Measurements from ENCODE around the gene SCN9A. TPM values are rescaled to one million over a fixed set of nuclear protein-coding genes. Genes with fewer than 3 reads are reported as not detected.
"Not testable (repeated sequence)": the region's sequence is repeated elsewhere in the genome, so short reads cannot be mapped to it uniquely, and the experiment has no call there.

SCN9A gene
- total RNA-seq, 2 experiments from 2014 or later, result not detected

DNA sequence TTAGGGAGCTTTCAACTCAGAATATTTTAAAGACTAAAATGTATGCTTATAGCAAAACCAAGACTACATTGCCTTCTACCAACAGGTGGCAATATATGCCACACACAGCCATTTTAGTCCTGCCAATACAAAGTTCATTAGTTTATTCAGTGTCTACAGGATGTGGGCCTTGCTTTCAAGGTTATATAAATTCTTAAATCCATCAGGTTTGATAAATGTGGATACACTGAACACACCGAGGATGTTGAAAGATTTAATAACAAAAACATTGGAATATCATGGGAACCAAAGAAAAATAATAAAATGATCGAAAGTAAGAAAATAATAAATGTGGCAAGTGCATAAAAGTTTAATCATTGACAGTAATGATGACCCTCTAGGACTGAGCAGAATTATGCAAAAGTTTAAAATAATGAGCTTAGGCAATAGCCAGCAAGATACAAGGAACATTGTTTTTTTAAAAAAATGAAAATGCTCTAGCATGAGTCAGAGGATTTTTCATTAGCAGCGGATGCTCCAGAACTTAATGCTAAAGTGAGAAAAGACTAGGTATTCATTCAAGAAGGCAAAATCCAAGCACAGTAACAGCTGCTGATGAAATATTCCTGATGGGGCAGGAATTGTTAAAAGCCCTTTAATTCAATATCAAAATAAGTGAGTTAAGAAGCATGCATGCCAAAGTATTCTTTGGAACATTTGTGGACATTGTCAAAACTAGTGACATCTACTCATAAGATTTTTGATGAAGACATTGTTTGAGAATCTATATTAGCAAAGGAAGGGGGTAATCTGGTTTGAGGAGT lies 14.2 kb downstream of the SCN9A start:
- no peaks in the 10 kb centered on the region for H4K20me1 ChIP-seq (ENCODE audit: insufficient read depth, low read length)
- no peak overlapping the region for H3K27ac ChIP-seq (ENCODE audit: low read depth, low read length, poor library complexity, severe bottlenecking)
- H3K36me3 ChIP-seq (ENCODE audit: insufficient read depth, low read length), result no peaks in the 10 kb centered on the region
- H3K4me2 ChIP-seq (ENCODE audit: low read length), result no peak overlapping the region
- H3K9me2 ChIP-seq (ENCODE audit: insufficient read depth, low read length), result no peaks in the 10 kb centered on the region
- POLR2A ChIA-PET, result interaction anchor here (1.2 kb wide), 1 partner anchor 9 kb away, joined by 4 read pairs; no protein-coding TSS in a partner anchor
- H3K4me3 ChIP-seq (ENCODE audit: low read depth, low read length, poor library complexity, severe bottlenecking), result no peak overlapping the region
- CTCF ChIA-PET (ENCODE audit: unreplicated experiment), result no interaction called here
- DNase-seq (ENCODE audit: low spot score), result peak; percentile 28
- no TSS peak for BruUV-seq (replicated peaks)
- H3K9me3 ChIP-seq (ENCODE audit: low read length), result no peaks in the 10 kb centered on the region
- peak overlapping the region; percentile 42; the same call in 1 of the 2 replicates for H2AFZ ChIP-seq (ENCODE audit: low read length)
- TF ChIP-seq EZH2phosphoT487 (IDR thresholded peaks at IDR 0.05; ENCODE audit: borderline replicate concordance, low read depth, low read length), result no peak
- TF ChIP-seq, protein P1, sequence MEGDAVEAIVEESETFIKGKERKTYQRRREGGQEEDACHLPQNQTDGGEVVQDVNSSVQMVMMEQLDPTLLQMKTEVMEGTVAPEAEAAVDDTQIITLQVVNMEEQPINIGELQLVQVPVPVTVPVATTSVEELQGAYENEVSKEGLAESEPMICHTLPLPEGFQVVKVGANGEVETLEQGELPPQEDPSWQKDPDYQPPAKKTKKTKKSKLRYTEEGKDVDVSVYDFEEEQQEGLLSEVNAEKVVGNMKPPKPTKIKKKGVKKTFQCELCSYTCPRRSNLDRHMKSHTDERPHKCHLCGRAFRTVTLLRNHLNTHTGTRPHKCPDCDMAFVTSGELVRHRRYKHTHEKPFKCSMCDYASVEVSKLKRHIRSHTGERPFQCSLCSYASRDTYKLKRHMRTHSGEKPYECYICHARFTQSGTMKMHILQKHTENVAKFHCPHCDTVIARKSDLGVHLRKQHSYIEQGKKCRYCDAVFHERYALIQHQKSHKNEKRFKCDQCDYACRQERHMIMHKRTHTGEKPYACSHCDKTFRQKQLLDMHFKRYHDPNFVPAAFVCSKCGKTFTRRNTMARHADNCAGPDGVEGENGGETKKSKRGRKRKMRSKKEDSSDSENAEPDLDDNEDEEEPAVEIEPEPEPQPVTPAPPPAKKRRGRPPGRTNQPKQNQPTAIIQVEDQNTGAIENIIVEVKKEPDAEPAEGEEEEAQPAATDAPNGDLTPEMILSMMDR (conservative IDR thresholded peaks at IDR 0.05; ENCODE audit: low read length), result peak; percentile 80
- H3K4me1 ChIP-seq (ENCODE audit: insufficient read depth, low read length, poor library complexity, severe bottlenecking), result no peaks in the 10 kb centered on the region
- intact Hi-C loops (cut with micrococcal nuclease; ENCODE audit: unreplicated experiment), result no loop called here
- H3K79me2 ChIP-seq (ENCODE audit: insufficient read depth, low read depth, low read length), result no peaks in the 10 kb centered on the region

DNA sequence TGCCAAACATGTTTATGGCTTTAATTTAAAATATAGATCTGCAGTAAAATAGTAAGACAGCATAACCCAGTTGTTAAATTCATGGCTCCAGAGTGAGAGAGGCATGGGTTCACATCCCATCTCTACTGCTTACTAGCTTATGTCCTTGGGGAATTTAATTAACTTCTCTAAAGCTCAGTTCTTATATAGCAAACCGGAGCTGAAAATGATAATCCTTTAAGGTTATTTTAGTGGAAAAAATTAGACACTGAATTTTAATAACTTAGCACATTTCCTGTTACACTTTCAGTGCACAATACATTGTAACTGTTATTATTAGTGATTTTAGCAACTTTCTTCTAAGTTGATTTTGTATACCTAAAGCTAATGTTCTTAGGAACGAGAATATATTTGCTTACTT lies 14.8 kb downstream of the SCN9A start:
- DNase-seq (ENCODE audit: low spot score), result no peak
- Histone ChIP-seq H3K9me2 (ENCODE audit: insufficient read depth, low read length) (no peaks in the 10 kb centered on the region), H3K4me1 (ENCODE audit: insufficient read depth, low read length, poor library complexity, severe bottlenecking) (no peaks in the 10 kb centered on the region), H3K9me3 (ENCODE audit: low read length) (no peaks in the 10 kb centered on the region), H2AFZ (ENCODE audit: low read length) (peak overlapping the region; percentile 42), H3K27ac (ENCODE audit: low read depth, low read length, poor library complexity, severe bottlenecking) (no peak overlapping the region), H3K4me3 (ENCODE audit: low read depth, low read length, poor library complexity, severe bottlenecking) (no peak overlapping the region), H4K20me1 (ENCODE audit: insufficient read depth, low read length) (no peaks in the 10 kb centered on the region), H3K36me3 (ENCODE audit: insufficient read depth, low read length) (no peaks in the 10 kb centered on the region), H3K4me2 (ENCODE audit: low read length) (peak overlapping the region; percentile 11; the same call in 1 of the 2 replicates), H3K79me2 (ENCODE audit: insufficient read depth, low read depth, low read length) (no peaks in the 10 kb centered on the region)
- intact Hi-C loops (cut with micrococcal nuclease; ENCODE audit: unreplicated experiment), result no loop called here
- ChIA-PET CTCF (ENCODE audit: unreplicated experiment) (no interaction called here), POLR2A (interaction anchor here (1.2 kb wide), 1 partner anchor 10 kb away, joined by 4 read pairs; no protein-coding TSS in a partner anchor)
- TF ChIP-seq, protein P1 (conservative IDR thresholded peaks at IDR 0.05; ENCODE audit: low read length), result no peak
- TF ChIP-seq EZH2phosphoT487 (IDR thresholded peaks at IDR 0.05; ENCODE audit: borderline replicate concordance, low read depth, low read length), result no peak
- BruUV-seq (replicated peaks), result no TSS peak

DNA sequence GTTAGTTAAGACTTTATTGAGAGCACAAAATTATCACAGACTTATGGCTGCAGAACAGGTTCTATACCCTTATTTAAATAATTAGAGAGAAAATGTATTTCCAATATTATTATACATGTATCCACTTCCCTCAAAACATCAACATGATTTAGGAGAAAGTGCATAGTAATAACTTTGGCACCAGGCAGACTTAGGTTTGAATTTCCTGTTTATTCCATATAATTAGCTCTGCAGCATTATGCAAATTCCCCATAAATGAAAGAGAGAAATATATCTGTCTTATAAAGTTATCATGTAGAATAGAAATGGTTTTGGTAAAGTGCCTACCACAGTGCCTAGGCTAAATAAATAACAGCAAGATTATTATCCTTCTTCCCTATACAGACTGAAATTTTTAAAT lies 15.3 kb downstream of the SCN9A start:
- H3K4me1 ChIP-seq (ENCODE audit: insufficient read depth, low read length, poor library complexity, severe bottlenecking), result no peaks in the 10 kb centered on the region
- DNase-seq (ENCODE audit: low spot score), result no peak
- intact Hi-C loops (cut with micrococcal nuclease; ENCODE audit: unreplicated experiment), result no loop called here
- no peaks in the 10 kb centered on the region for H3K9me3 ChIP-seq (ENCODE audit: low read length)
- no peak overlapping the region for H3K27ac ChIP-seq (ENCODE audit: low read depth, low read length, poor library complexity, severe bottlenecking)
- peak overlapping the region; percentile 42 for H2AFZ ChIP-seq (ENCODE audit: low read length)
- CTCF ChIA-PET (ENCODE audit: unreplicated experiment), result no interaction called here
- H4K20me1 ChIP-seq (ENCODE audit: insufficient read depth, low read length), result no peaks in the 10 kb centered on the region
- H3K4me2 ChIP-seq (ENCODE audit: low read length), result no peak overlapping the region
- no peaks in the 10 kb centered on the region for H3K79me2 ChIP-seq (ENCODE audit: insufficient read depth, low read depth, low read length)
- H3K9me2 ChIP-seq (ENCODE audit: insufficient read depth, low read length), result no peaks in the 10 kb centered on the region
- TF ChIP-seq, protein P1 (conservative IDR thresholded peaks at IDR 0.05; ENCODE audit: low read length), result no peak
- TF ChIP-seq EZH2phosphoT487 (IDR thresholded peaks at IDR 0.05; ENCODE audit: borderline replicate concordance, low read depth, low read length), result no peak
- no peaks in the 10 kb centered on the region for H3K36me3 ChIP-seq (ENCODE audit: insufficient read depth, low read length)
- H3K4me3 ChIP-seq (ENCODE audit: low read depth, low read length, poor library complexity, severe bottlenecking), result no peak overlapping the region
- POLR2A ChIA-PET, result interaction anchor here (0.5 to 1.2 kb wide), 2 partner anchors 10 to 57 kb away, joined by 4 to 12 read pairs; no protein-coding TSS in a partner anchor
- no TSS peak for BruUV-seq (replicated peaks)

DNA sequence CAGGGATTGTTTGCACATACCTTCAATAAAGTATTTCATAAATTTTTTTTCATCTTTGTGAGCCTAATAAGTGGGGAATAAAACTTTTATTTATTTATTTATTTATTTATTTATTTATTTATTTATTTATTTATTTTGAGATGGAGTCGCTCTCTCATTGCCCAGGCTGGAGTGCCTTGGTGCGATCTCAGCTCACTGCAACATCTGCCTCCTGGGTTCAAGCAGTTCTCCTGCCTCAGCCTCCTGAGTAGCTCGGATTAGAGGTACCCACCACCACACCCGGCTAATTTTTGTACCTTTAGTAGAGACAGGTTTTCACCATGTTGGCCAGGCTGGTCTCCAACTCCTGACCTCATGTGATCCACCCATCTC lies 17.8 kb downstream of the SCN9A start:
- H4K20me1 ChIP-seq (ENCODE audit: insufficient read depth, low read length); DNase-seq (ENCODE audit: low spot score); H3K4me1 ChIP-seq (ENCODE audit: insufficient read depth, low read length, poor library complexity, severe bottlenecking); H3K79me2 ChIP-seq (ENCODE audit: insufficient read depth, low read depth, low read length); H3K9me3 ChIP-seq (ENCODE audit: low read length); H3K9me2 ChIP-seq (ENCODE audit: insufficient read depth, low read length); H2AFZ ChIP-seq (ENCODE audit: low read length); POLR2A ChIA-PET; CTCF ChIA-PET (ENCODE audit: unreplicated experiment); intact Hi-C loops (cut with micrococcal nuclease; ENCODE audit: unreplicated experiment); H3K4me3 ChIP-seq (ENCODE audit: low read depth, low read length, poor library complexity, severe bottlenecking); H3K27ac ChIP-seq (ENCODE audit: low read depth, low read length, poor library complexity, severe bottlenecking); H3K4me2 ChIP-seq (ENCODE audit: low read length); H3K36me3 ChIP-seq (ENCODE audit: insufficient read depth, low read length); BruUV-seq (replicated peaks): not testable (repeated sequence)

All from OCI-LY7 (cell line).